ENCODE results near the gene TRPM5. TPM values are rescaled to one million over a fixed set of nuclear protein-coding genes. Genes with fewer than 3 reads are reported as not detected.

The TRPM5 gene
- total RNA-seq, 1 donor from 2014 or later, result not detected

DNA sequence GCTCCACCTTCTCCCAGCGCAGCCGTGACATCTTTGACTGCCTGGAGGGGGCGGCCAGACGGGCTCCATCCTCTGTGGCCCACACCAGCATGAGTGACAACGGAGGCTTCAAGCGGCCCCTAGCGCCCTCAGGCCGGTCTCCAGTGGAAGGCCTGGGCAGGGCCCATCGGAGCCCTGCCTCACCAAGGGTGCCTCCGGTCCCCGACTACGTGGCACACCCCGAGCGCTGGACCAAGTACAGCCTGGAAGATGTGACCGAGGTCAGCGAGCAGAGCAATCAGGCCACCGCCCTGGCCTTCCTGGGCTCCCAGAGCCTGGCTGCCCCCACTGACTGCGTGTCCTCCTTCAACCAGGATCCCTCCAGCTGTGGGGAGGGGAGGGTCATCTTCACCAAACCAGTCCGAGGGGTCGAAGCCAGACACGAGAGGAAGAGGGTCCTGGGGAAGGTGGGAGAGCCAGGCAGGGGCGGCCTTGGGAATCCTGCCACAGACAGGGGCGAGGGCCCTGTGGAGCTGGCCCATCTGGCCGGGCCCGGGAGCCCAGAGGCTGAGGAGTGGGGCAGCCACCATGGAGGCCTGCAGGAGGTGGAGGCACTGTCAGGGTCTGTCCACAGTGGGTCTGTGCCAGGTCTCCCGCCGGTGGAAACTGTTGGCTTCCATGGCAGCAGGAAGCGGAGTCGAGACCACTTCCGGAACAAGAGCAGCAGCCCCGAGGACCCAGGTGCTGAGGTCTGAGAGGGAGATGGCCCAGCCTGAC lies 41.2 kb downstream of the TRPM5 start:
- Histone ChIP-seq H3K27ac (ENCODE audit: low read depth, low read length) (no peak overlapping the region), H3K79me2 (ENCODE audit: insufficient read depth, low read length) (peaks cover 27% of the 10 kb centered on the region), H3K27me3 (ENCODE audit: insufficient read depth, low read length) (no peaks in the 10 kb centered on the region), H3K9ac (ENCODE audit: low read length) (no peak overlapping the region), H4K20me1 (ENCODE audit: insufficient read depth, low read length) (peaks cover 3% of the 10 kb centered on the region), H3K4me2 (ENCODE audit: low read length) (no peak overlapping the region), H3K4me1 (ENCODE audit: insufficient read depth, low read length) (peaks cover 18% of the 10 kb centered on the region), H2AFZ (ENCODE audit: low read depth, low read length) (no peak overlapping the region), H3K4me3 (ENCODE audit: insufficient read depth, low read depth, low read length) (no peak overlapping the region), H3K9me3 (ENCODE audit: insufficient read depth, low read depth, low read length) (no peaks in the 10 kb centered on the region), H3K36me3 (ENCODE audit: insufficient read depth, low read length) (peaks cover 4% of the 10 kb centered on the region)
- no peaks in the 10 kb centered on the region for H3K36me3 Mint-ChIP-seq (ENCODE audit: low read depth, unreplicated experiment)
- H3K27ac Mint-ChIP-seq (ENCODE audit: unreplicated experiment), result no peak overlapping the region
- no peak for TF ChIP-seq EZH2 (IDR thresholded peaks at IDR 0.05; ENCODE audit: insufficient read depth, low read length)
- TF ChIP-seq, protein P1, sequence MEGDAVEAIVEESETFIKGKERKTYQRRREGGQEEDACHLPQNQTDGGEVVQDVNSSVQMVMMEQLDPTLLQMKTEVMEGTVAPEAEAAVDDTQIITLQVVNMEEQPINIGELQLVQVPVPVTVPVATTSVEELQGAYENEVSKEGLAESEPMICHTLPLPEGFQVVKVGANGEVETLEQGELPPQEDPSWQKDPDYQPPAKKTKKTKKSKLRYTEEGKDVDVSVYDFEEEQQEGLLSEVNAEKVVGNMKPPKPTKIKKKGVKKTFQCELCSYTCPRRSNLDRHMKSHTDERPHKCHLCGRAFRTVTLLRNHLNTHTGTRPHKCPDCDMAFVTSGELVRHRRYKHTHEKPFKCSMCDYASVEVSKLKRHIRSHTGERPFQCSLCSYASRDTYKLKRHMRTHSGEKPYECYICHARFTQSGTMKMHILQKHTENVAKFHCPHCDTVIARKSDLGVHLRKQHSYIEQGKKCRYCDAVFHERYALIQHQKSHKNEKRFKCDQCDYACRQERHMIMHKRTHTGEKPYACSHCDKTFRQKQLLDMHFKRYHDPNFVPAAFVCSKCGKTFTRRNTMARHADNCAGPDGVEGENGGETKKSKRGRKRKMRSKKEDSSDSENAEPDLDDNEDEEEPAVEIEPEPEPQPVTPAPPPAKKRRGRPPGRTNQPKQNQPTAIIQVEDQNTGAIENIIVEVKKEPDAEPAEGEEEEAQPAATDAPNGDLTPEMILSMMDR (IDR thresholded peaks at IDR 0.05; ENCODE audit: insufficient read depth, low read depth, low read length), result no peak
- H3K27me3 Mint-ChIP-seq (ENCODE audit: low read depth, unreplicated experiment), result no peaks in the 10 kb centered on the region
- H3K9me3 Mint-ChIP-seq (ENCODE audit: unreplicated experiment), result no peaks in the 10 kb centered on the region
- peaks cover 2% of the 10 kb centered on the region for H3K4me1 Mint-ChIP-seq (ENCODE audit: low read depth, unreplicated experiment)
- peak overlapping the region; percentile 92 for H3K4me3 Mint-ChIP-seq (ENCODE audit: unreplicated experiment)
- no peak for FAIRE-seq
- DNase-seq (ENCODE audit: low read depth), result no peak

DNA sequence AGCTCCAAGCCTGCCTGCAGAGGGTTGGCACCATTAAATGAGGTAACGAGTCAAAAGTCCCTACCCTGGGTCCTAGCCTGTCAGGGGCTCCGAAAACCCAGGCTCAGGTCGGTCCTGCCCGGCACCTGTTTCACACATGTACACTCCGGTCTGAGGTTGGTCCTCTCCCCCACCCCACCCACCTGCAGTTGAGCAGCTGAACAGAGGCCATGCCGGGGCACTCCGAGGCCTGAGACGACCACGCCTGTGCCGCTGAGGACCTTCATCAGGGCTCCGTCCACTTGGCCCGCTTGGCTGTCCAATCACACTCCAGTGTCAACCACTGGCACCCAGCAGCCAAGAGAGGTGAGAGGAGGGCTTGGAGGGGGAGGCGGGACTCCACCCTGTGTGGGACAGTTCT lies 42.2 kb downstream of the TRPM5 start:
- H4K20me1 ChIP-seq (ENCODE audit: insufficient read depth, low read length), result peaks cover 3% of the 10 kb centered on the region
- no peaks in the 10 kb centered on the region for H3K27me3 ChIP-seq (ENCODE audit: insufficient read depth, low read length)
- Mint-ChIP-seq H3K27ac (ENCODE audit: unreplicated experiment) (peak overlapping the region; percentile 72), H3K27me3 (ENCODE audit: low read depth, unreplicated experiment) (no peaks in the 10 kb centered on the region), H3K4me3 (ENCODE audit: unreplicated experiment) (peak overlapping the region; percentile 92), H3K9me3 (ENCODE audit: unreplicated experiment) (no peaks in the 10 kb centered on the region), H3K36me3 (ENCODE audit: low read depth, unreplicated experiment) (peaks cover 4% of the 10 kb centered on the region), H3K4me1 (ENCODE audit: low read depth, unreplicated experiment) (peaks cover 2% of the 10 kb centered on the region)
- no peak overlapping the region for H2AFZ ChIP-seq (ENCODE audit: low read depth, low read length)
- H3K27ac ChIP-seq (ENCODE audit: low read depth, low read length), result no peak overlapping the region
- no peaks in the 10 kb centered on the region for H3K9me3 ChIP-seq (ENCODE audit: insufficient read depth, low read depth, low read length)
- peak overlapping the region; percentile 100 for H3K9ac ChIP-seq (ENCODE audit: low read length)
- TF ChIP-seq EZH2 (IDR thresholded peaks at IDR 0.05; ENCODE audit: insufficient read depth, low read length), result no peak
- TF ChIP-seq, protein P1 (IDR thresholded peaks at IDR 0.05; ENCODE audit: insufficient read depth, low read depth, low read length), result no peak
- H3K4me1 ChIP-seq (ENCODE audit: insufficient read depth, low read length), result peaks cover 18% of the 10 kb centered on the region
- FAIRE-seq, result no peak
- H3K4me2 ChIP-seq (ENCODE audit: low read length), result peak overlapping the region; percentile 98
- H3K4me3 ChIP-seq (ENCODE audit: insufficient read depth, low read depth, low read length), result no peak overlapping the region
- DNase-seq (ENCODE audit: low read depth), result no peak
- H3K79me2 ChIP-seq (ENCODE audit: insufficient read depth, low read length), result peaks cover 27% of the 10 kb centered on the region
- peaks cover 4% of the 10 kb centered on the region for H3K36me3 ChIP-seq (ENCODE audit: insufficient read depth, low read length)

DNA sequence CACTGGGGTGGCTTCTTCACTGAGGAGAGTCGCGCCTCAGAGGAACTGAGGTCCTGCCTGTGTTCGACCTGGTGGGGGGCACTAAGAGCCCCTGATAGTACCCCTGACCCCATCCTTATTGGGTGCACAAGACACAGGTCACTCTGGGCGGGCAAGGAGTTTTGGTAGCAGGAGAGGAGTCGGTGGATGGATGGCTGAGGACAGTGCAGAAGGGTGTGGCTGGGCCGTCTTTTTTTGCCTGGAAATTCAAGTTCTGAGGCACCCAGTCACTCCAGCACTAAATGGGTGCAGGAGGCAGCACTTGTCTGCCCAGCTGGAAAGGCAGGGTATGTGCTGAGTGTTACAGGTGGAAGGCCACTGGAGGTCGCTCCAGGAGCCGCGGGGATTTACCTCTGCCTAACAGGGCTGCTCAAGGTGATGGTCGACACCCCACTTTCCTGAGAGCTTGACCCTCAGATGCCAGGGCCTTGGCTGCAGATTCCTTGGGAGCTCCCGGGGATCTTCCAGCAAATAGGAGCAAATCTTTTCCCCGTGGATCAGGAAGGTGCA lies 42.8 kb downstream of the TRPM5 start:
- Histone ChIP-seq H3K4me1 (ENCODE audit: insufficient read depth, low read length) (peaks cover 18% of the 10 kb centered on the region), H3K27ac (ENCODE audit: low read depth, low read length) (peak overlapping the region; percentile 94), H3K9ac (ENCODE audit: low read length) (peak overlapping the region; percentile 100), H4K20me1 (ENCODE audit: insufficient read depth, low read length) (peaks cover 3% of the 10 kb centered on the region), H3K4me2 (ENCODE audit: low read length) (peak overlapping the region; percentile 98), H3K36me3 (ENCODE audit: insufficient read depth, low read length) (peaks cover 4% of the 10 kb centered on the region), H3K4me3 (ENCODE audit: insufficient read depth, low read depth, low read length) (peak overlapping the region; percentile 99), H3K27me3 (ENCODE audit: insufficient read depth, low read length) (no peaks in the 10 kb centered on the region), H2AFZ (ENCODE audit: low read depth, low read length) (no peak overlapping the region), H3K9me3 (ENCODE audit: insufficient read depth, low read depth, low read length) (no peaks in the 10 kb centered on the region), H3K79me2 (ENCODE audit: insufficient read depth, low read length) (peaks cover 27% of the 10 kb centered on the region)
- no peaks in the 10 kb centered on the region for H3K9me3 Mint-ChIP-seq (ENCODE audit: unreplicated experiment)
- H3K36me3 Mint-ChIP-seq (ENCODE audit: low read depth, unreplicated experiment), result peaks cover 4% of the 10 kb centered on the region
- H3K4me3 Mint-ChIP-seq (ENCODE audit: unreplicated experiment), result peak overlapping the region; percentile 92
- FAIRE-seq (no peak), DNase-seq (ENCODE audit: low read depth) (no peak)
- H3K27ac Mint-ChIP-seq (ENCODE audit: unreplicated experiment), result peak overlapping the region; percentile 82
- H3K27me3 Mint-ChIP-seq (ENCODE audit: low read depth, unreplicated experiment), result no peaks in the 10 kb centered on the region
- TF ChIP-seq, protein P1 (IDR thresholded peaks at IDR 0.05; ENCODE audit: insufficient read depth, low read depth, low read length), result no peak
- no peak for TF ChIP-seq EZH2 (IDR thresholded peaks at IDR 0.05; ENCODE audit: insufficient read depth, low read length)
- peaks cover 2% of the 10 kb centered on the region for H3K4me1 Mint-ChIP-seq (ENCODE audit: low read depth, unreplicated experiment)

All from astrocyte (in vitro differentiated cells and primary cell).